RWPE2 (cell line): ENCODE data around the gene MMP2.

ENCODE experiments used
- ATAC-seq: fragments of 200-7000 bp; cut with Tn5 transposase; 3 replicates; pipeline ENCODE4 v1.9.1; 2021; ENCODE audit warnings: low read depth
- DNase-seq: peaks from one replicate; pipeline ENCODE4 v3.0.0-alpha.2; 2020; ENCODE audit warnings: low spot score
- H3K27ac ChIP-seq: fragments of 450-650 bp; 2 replicates; pipeline ENCODE4 v1.5.1; 2017; ENCODE audit warnings: mild to moderate bottlenecking; ENCODE audit not compliant: poor library complexity, severe bottlenecking
- H3K27me3 ChIP-seq: fragments of 250-450 bp; sonication (Bioruptor Pico); 2 replicates; pipeline ENCODE4 v1.5.1; 2021; ENCODE audit warnings: mild to moderate bottlenecking, moderate library complexity; ENCODE audit not compliant: insufficient read depth, poor library complexity, severe bottlenecking
- H3K36me3 ChIP-seq: fragments of 250-450 bp; sonication (Bioruptor Pico); 2 replicates; pipeline ENCODE4 v1.5.1; 2020; ENCODE audit warnings: low read depth, mild to moderate bottlenecking, moderate library complexity
- H3K4me1 ChIP-seq: fragments of 250-450 bp; sonication (Bioruptor Pico); 2 replicates; pipeline ENCODE4 v1.5.1; 2021; ENCODE audit warnings: mild to moderate bottlenecking, moderate library complexity; ENCODE audit not compliant: insufficient read depth, poor library complexity, severe bottlenecking
- H3K4me3 ChIP-seq: fragments of 250-450 bp; sonication (Bioruptor Pico); 2 replicates; pipeline ENCODE4 v1.5.1; 2021; ENCODE audit warnings: mild to moderate bottlenecking, moderate library complexity; ENCODE audit not compliant: severe bottlenecking
- H3K9me3 ChIP-seq: fragments of 250-450 bp; sonication (Bioruptor Pico); 2 replicates; pipeline ENCODE4 v1.5.1; 2021; ENCODE audit warnings: mild to moderate bottlenecking, moderate library complexity; ENCODE audit not compliant: severe bottlenecking
- TF ChIP-seq, protein P1 (sequence below): fragments of 450-650 bp; IDR thresholded peaks from one replicate; pipeline ENCODE4 v1.5.1; 2017; ENCODE audit warnings: mild to moderate bottlenecking, moderate library complexity; ENCODE audit not compliant: poor library complexity, severe bottlenecking

Gene MMP2

DNA sequence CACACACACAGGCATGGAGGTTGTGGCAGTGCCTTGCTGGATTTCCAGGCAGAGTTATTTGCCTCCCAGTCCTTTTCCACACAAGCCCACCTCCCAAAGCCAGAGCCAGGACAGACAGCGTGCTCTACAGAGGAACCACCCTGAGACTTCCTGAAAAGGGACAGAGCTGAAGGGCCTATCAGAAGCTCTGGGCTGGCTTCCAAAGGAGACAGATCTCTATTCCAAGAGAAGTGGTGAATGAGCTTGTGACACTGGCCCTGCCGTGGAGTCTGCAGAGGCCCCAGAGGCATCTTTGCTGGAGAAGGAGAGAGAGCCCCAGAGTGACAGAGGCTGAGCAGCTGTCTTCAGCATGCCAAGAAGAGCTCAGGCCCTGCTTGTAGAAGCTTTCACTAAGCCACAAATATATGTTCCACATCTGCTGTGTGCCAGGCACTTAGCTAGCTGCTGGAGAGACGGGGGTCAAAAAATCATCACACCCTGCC lies 21.6 kb downstream of the MMP2 start:
- no peak for ATAC-seq
- no peak overlapping the region for H3K4me3 ChIP-seq
- H3K4me1 ChIP-seq, result peaks cover 53% of the 10 kb centered on the region
- no peaks in the 10 kb centered on the region for H3K9me3 ChIP-seq
- DNase-seq, result no peak
- H3K36me3 ChIP-seq, result no peaks in the 10 kb centered on the region
- TF ChIP-seq, protein P1, sequence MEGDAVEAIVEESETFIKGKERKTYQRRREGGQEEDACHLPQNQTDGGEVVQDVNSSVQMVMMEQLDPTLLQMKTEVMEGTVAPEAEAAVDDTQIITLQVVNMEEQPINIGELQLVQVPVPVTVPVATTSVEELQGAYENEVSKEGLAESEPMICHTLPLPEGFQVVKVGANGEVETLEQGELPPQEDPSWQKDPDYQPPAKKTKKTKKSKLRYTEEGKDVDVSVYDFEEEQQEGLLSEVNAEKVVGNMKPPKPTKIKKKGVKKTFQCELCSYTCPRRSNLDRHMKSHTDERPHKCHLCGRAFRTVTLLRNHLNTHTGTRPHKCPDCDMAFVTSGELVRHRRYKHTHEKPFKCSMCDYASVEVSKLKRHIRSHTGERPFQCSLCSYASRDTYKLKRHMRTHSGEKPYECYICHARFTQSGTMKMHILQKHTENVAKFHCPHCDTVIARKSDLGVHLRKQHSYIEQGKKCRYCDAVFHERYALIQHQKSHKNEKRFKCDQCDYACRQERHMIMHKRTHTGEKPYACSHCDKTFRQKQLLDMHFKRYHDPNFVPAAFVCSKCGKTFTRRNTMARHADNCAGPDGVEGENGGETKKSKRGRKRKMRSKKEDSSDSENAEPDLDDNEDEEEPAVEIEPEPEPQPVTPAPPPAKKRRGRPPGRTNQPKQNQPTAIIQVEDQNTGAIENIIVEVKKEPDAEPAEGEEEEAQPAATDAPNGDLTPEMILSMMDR, result no peak
- peak overlapping the region; percentile 93 for H3K27ac ChIP-seq
- H3K27me3 ChIP-seq, result no peaks in the 10 kb centered on the region

DNA sequence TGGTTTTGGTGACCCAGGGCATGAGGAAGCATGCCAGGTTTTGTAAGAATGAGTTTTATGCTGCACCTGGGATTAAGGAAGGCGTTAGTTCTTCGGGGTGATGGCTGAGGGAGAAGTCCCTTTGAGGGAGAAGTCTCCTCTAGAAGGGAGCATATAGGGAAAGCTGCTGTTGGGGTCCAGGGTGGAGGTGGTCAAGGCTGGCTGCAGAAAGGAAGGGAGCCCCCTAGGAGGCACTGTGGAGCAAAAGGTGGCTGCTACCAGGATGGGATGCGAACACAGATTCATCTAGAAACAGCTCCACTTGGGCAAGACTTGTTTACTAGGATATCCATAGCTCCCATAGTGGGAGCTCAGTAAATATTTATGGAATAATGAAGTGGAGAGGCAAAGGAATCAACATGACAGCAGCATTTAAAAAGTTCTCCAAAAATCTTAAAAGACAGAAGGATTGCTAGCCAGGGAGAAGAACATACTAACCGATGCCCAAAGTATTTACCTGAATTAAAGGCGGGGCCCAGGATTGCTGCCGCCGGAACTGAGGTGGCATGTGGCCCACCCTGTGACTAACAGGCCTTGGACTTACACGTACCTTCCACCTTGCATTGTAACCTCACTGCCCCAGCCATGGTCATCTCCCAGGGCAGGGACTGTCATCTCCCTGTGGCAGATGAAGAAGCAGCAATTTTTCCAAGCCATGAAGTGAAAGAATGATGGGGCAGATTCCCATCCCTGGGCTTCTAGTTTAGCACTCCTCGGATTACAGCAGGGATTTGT lies 22.7 kb downstream of the MMP2 start:
- H3K9me3 ChIP-seq, result no peaks in the 10 kb centered on the region
- peaks cover 46% of the 10 kb centered on the region for H3K4me1 ChIP-seq
- no peak overlapping the region for H3K4me3 ChIP-seq
- no peak for ATAC-seq
- no peaks in the 10 kb centered on the region for H3K36me3 ChIP-seq
- peak overlapping the region; percentile 93 for H3K27ac ChIP-seq
- no peaks in the 10 kb centered on the region for H3K27me3 ChIP-seq
- DNase-seq, result no peak
- TF ChIP-seq, protein P1, result peak; percentile 17

DNA sequence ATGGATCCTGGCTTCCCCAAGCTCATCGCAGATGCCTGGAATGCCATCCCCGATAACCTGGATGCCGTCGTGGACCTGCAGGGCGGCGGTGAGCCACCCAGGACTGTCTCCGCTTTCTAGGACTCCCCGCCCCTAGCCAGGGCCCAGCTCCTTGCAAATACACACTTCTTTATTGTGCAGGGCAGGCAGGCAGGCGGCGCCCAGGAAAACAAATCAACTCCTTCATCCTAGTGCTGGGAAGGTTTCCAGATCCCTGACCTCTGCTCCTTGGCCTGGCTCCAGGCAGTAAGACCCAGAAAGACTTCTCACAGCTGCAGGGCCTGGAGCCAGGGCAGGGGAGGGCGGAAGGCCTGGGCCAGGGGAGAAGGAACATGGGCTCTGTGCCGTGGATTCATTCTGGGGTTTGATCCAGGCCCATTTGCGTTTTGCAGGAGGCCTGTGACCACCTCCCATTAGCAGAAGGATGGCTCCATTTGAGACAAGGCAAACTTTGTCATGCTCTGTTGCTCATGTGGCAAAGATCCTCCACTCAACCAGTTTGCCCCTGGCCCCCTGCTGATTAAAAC lies 23.9 kb downstream of the MMP2 start:
- Histone ChIP-seq H3K9me3 (no peaks in the 10 kb centered on the region), H3K4me3 (no peak overlapping the region), H3K27ac (peak overlapping the region; percentile 93), H3K36me3 (no peaks in the 10 kb centered on the region), H3K4me1 (peaks cover 46% of the 10 kb centered on the region), H3K27me3 (no peaks in the 10 kb centered on the region)
- TF ChIP-seq, protein P1, result no peak
- DNase-seq (no peak), ATAC-seq (peak; percentile 58)

DNA sequence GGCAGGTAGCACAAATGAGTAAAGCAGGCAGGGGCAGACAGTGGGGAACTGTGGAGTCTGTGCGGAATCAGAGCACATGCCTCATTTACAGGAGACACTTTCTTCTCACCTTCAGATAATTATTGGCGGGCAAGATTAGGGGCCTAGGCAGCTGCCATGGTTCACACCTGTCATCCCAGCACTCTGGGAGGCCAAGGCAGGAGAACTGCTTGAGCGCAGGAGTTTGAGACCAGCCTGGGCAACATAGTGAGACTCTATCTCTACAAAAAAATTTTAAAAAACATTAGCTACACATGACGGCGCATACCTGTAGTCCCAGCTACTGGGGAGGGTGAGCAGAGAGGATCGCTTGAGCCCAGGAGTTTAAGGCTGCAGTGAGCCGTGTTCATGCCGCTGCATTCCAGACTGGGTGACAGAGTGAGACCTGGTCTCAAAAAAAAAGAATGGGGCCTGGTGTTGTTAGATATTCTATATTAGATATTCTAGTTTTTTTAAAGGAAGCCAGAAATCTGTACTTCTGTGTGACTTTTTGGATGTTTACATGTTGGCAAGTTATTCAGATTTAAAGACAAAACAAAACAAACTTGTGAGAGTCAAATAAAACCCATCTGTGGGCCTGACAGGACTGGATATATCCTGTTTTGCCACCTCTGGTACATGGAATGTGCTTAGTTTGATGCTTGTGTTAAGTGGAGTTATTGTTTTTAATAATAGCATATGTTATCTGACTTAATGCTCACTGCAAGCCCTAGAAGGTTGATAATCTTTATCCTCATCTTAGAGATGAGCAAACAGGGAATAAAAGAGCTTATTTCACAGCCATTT lies 24.9 kb downstream of the MMP2 start:
- TF ChIP-seq, protein P1, result no peak
- Histone ChIP-seq H3K9me3 (no peaks in the 10 kb centered on the region), H3K27ac (peak overlapping the region; percentile 93), H3K4me1 (peaks cover 43% of the 10 kb centered on the region), H3K36me3 (no peaks in the 10 kb centered on the region), H3K4me3 (no peak overlapping the region), H3K27me3 (no peaks in the 10 kb centered on the region)
- ATAC-seq (no peak), DNase-seq (no peak)
